Hematopoietic multipotent progenitor cell treated with erythropoietin and hydrocortisone succinate and interleukin-3 and kit ligand, for 4 days (in vitro differentiated cells): ENCODE measurements around the gene DSCAM.

Experiments
- DNase-seq: peaks from one replicate; pipeline ENCODE4 v3.0.0-alpha.2; 2015

The DSCAM gene

DNA sequence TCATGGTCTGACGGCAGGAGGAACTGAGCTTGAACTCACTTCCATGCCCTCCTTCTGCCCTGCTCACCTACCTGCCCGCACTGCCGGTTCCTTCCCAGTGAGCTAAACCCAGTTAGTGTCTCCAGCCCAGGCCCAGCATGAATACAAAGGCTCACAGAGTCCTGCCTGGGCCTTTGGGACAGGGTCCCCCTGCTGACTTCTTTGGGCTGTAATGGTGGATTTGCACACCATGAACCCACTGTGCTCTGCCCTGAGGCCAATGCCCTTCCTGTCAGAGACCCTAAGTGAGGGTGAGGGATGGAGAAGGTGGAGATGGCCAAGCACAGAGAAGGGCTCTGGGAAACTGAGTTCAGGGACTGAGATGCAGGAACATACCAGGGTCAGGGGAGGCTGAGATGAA, 826.3 kb downstream of the DSCAM start:
- DNase-seq = no peak

DNA sequence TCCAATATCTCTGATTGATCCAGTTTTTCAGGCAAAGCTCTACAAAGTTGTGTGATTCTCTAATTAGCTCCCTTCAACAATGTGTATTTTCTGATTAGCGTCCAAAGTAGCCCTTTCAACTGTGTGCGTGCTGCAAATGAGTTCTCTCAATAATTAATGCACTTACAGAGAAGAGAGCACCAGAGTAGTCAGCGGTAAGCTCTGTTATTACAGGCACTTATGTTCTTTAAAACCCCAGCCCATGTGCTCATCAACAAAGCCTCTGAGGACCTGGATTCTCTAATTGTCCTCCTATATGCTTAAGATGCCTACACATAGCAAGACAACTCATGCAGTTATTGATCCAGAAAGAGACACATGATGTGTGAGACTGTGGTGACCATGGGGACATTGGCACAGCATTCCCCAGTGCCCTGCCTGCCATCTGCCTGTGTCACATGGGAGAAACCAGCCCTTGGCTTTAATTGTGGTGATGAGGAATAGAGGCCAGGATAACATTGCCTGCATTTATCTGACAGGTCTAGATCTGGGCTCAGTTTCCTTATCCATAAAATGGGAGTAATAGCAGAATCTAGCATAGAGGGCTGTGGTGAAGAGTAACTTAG, 828.0 kb downstream of the DSCAM start:
- DNase-seq = no peak

DNA sequence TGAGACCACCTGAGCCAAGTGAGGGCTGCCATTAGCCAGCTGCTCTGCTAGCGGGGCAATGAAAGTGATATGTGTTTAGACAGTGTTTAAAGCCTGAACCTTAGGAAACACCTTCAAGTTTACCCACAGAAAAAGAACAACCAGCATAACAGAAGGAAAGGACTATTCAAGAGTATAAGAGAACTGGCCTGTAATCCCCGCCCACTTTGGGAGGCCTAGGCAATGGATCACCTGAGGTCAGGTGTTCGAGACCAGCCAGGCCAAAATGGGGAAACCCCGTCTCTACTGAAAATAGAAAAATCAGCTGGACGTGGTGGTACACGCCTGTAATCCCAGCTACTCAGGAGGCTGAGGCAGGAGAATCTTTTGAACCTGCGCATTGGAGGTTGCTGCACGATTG, 830.3 kb downstream of the DSCAM start:
- no peak for DNase-seq

GRCh38 chr21:40016234-40016633, 830.7 kb downstream of the DSCAM start:
- no peak for DNase-seq

DNA sequence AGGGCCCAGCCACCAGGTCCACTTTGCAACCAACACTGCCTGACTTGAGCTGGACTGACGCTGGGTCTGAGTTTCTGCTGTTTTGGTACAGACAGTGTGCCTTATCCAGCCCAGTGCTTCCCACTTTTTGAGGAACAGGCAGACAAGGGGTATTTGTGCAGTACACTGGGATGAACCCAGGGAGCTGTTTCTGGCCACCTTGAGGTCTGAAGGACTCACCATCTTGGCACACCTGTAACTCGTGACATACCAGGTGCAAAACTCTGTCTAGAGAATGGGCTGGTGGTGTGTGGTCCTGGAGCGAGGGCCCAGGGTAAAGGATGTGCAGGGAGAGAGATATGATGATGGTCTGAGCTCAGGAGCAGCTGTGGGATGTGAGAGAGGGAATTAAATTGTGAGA, 831.1 kb downstream of the DSCAM start:
- DNase-seq = no peak

DNA sequence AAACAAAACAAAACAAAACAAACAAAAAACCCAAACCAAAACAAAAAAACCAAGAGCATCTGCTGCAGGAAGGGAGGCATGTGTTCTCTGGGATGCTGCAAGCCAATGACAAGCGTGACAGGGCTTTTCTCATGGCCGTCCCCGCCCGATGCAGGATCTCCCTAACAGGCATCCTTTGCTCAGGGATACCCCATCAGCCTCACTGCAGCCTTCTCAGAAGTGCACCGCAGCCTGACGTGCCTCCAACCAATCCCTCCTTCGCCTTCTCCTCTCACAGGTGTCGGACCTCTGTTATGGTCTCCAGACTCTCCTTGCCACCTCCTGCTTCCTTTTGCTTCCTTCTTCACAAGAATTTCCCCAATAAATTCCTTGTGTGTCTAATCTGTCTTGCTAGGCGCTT, 832.6 kb downstream of the DSCAM start:
- no peak for DNase-seq

- no peak for DNase-seq
These were observed 833.8 kb downstream of the DSCAM start for GRCh38 chr21:40013001-40013735.

GRCh38 chr21:40011371-40011770, 835.6 kb downstream of the DSCAM start:
- DNase-seq = no peak

DNA sequence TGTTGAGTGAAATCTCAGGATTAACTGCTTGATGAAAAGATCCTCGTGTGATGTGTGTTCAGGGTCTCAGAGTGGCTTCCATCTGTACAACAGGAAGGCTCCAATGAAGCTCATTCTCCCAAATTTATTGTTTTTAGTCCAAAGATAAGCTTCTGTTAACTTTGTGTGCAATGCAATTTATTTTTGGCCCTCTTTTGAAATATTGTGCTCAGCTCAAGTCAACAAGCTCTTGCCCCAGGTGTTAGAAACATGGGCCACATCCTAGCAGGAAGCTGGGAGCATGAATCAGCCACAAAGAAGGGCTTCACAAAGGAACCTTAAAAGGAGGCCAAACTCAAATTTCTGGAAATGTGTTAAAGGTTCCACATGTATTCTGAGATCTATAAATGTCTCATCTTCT, 844.0 kb downstream of the DSCAM start:
- no peak for DNase-seq

- no peak for DNase-seq
These were observed 862.5 kb downstream of the DSCAM start for GRCh38 chr21:39984286-39984991.

- DNase-seq = no peak
These were observed 866.6 kb downstream of the DSCAM start for GRCh38 chr21:39980241-39980820.

DNA sequence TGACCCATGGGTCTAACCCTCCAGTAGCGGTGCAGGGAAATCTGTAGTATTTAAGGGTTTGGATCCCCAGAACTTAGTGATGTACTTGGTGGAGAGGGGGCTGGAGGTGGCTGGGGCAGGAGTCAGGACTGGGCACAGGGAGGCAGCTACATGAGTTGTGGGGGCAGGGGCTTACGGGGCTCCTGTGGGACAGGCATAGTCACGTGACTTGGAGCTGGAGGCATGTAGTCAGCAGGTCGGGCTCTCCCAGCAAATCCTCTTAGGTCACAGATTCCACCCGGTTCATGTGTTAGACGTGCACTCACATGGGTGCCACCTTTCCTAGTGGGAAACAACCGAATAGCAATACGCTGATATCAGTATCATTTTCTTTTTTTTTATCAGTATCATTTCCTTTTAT, 867.6 kb downstream of the DSCAM start:
- no peak for DNase-seq

GRCh38 chr21:39976800-39977199, 870.2 kb downstream of the DSCAM start:
- no peak for DNase-seq

DNA sequence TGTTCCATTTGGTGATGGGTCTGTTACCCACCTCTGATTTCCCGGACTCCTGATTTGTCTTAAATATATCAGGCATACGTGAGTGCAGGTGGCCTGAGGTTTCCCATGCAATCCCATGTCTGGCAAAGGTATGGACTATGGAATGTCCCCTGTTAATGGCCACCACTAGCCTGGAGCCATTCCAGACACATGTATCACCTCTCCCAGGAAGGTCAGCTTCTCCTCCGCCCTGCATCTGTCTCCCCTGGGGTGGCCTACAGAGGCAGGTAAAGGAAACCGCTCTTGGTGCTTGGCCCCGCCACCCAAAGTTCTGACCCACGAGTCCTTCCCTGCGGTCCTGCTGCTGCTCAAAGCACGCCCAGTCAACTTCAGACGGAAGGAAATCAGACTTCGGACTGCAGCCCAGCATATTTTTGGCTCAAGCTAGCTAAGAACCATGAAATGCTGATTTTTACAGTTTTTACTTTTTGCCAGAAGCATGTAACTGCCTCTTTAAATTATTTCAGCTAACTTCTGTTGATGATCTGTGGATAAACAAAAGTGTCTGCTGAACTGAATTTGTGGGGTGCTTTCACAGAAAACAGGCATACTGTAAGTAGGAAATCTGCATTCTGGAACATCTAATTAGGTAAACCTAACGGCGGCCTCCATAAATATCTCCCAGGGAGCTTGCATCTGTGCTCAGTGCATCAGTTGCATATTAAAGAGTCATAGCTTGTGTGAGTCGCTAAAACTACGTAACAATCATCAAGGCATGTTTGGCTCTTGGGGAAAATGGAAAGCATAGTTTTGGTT, 873.8 kb downstream of the DSCAM start:
- no peak for DNase-seq

GRCh38 chr21:39972471-39972870, 874.5 kb downstream of the DSCAM start:
- no peak for DNase-seq

DNA sequence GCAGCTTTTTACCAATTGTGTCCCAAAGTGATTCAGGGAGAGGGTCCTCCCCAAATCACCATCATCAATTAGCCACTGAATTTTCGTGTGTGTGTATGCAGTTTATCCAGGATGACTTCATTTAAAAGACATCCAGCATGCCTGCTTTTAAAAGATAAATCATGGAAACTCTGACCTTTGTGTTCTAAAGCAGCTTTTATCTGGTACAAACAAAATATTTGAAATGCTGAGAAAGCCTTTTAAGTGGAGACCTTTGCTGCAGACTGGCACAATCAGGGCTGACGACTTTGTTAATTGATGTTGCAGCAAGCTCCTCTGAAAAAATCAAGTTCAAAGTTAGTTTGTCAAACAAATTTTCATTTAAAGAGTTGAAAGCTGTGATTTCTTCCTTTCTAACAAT, 875.0 kb downstream of the DSCAM start:
- no peak for DNase-seq

DNA sequence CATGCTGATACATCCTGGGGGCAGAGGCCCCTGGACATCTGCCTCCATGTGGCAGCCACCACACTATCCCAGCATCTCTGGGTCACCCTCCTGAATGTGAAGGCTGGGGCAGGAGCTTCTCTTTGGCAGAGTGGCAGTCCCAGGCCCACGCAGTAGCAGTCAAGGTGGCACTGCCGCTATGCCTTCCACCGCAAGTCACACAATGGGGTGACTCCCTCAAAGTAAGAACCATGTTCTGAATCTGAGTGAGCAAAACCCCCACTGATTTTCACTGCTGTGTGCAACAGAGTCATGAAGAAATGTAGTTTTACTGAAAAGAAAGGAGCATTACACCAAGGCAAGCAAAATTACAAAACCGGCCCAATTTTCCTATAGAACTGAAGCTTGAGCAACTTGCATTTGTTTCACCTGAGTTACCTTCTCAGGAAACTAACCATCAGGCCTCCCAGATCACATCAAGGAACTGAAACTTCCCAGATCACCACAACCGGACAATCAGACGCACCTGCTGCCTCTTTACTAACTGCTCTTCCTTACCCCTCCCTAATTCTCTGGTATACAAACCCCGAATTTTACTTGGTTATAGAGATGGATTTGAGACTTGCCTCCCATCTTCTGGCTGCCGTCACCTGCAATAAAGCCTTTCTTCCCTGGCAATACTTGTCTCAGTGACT, 877.1 kb downstream of the DSCAM start:
- DNase-seq = no peak

- no peak for DNase-seq
These were observed 878.9 kb downstream of the DSCAM start for GRCh38 chr21:39968010-39968409.

GRCh38 chr21:39966786-39967185, 880.2 kb downstream of the DSCAM start:
- no peak for DNase-seq

GRCh38 chr21:39965026-39965425, 881.9 kb downstream of the DSCAM start:
- no peak for DNase-seq

DNA sequence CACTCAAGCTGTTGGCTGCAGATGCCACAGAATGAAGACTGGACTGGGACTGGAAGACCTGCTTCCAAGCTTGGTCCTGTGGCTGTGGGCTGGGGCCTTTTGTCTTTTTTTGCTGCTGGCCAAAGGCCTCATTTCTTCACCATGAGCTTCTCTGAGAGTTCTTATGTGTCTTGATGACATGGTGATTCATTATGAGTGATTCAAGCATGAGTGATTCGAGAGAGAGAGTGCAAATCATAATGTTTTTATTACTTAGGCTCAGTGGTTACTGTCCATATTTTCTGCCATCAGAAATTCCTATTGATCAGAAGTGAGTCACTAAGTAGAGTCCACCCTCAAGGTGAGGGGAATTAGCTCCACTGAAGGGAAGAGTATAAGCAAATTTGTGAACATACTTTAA, 885.7 kb downstream of the DSCAM start:
- no peak for DNase-seq
